SK-N-SH treated with all-trans-retinoic acid at 6 μM for 48 hours (cell line): ENCODE data around the gene KCNIP4.

ENCODE experiments used
- ATAC-seq: fragments of 200-7000 bp; cut with Tn5 transposase; 3 replicates; pipeline ENCODE4 v1.9.1; 2020; ENCODE audit warnings: mild to moderate bottlenecking, moderate library complexity
- ARNTL ChIP-seq: fragments of 450-650 bp; formaldehyde crosslinking; IDR thresholded peaks from 2 replicates; pipeline ENCODE4 v1.5.0; 2020; ENCODE audit warnings: low read depth, mild to moderate bottlenecking, moderate library complexity, borderline replicate concordance
- BACH2 ChIP-seq: fragments of 250-450 bp; sonication (Bioruptor Pico); IDR thresholded peaks from 2 replicates; pipeline ENCODE4 v1.9.0; 2021; ENCODE audit warnings: mild to moderate bottlenecking, borderline replicate concordance
- CREB5 ChIP-seq: fragments of 250-450 bp; sonication (Bioruptor Pico); IDR thresholded peaks from 2 replicates; pipeline ENCODE4 v1.5.1; 2020; ENCODE audit warnings: low read depth, mild to moderate bottlenecking, moderate library complexity
- CSDC2 ChIP-seq: fragments of 250-450 bp; sonication (Bioruptor Pico); IDR thresholded peaks from 2 replicates; pipeline ENCODE4 v1.5.0; 2020; ENCODE audit warnings: mild to moderate bottlenecking, moderate library complexity
- GLIS3 ChIP-seq: fragments of 250-450 bp; sonication (Bioruptor Pico); IDR thresholded peaks from 2 replicates; pipeline ENCODE4 v1.5.0; 2020; ENCODE audit warnings: mild to moderate bottlenecking, moderate library complexity
- ISL1 ChIP-seq: fragments of 250-450 bp; sonication (Bioruptor Pico); IDR thresholded peaks from 2 replicates; pipeline ENCODE4 v2.1.2; 2022; ENCODE audit warnings: mild to moderate bottlenecking, moderate library complexity
- OSR1 ChIP-seq: fragments of 250-450 bp; sonication (Bioruptor Pico); IDR thresholded peaks from 2 replicates; pipeline ENCODE4 v1.8.0; 2022; ENCODE audit warnings: moderate library complexity, mild to moderate bottlenecking, inconsistent platforms
- PATZ1 ChIP-seq: fragments of 250-450 bp; sonication (Bioruptor Pico); IDR thresholded peaks from 2 replicates; pipeline ENCODE4 v1.8.0; 2020; ENCODE audit warnings: mild to moderate bottlenecking, moderate library complexity, borderline replicate concordance
- POU6F1 ChIP-seq: fragments of 250-450 bp; sonication (Bioruptor Pico); IDR thresholded peaks from 2 replicates; pipeline ENCODE4 v1.8.0; 2021; ENCODE audit warnings: low read depth, mild to moderate bottlenecking, moderate library complexity, borderline replicate concordance
- PPARA ChIP-seq: fragments of 250-450 bp; sonication (Bioruptor Pico); IDR thresholded peaks from 2 replicates; pipeline ENCODE4 v1.5.0; 2020; ENCODE audit warnings: mild to moderate bottlenecking, borderline replicate concordance
- RARB ChIP-seq: fragments of 250-450 bp; sonication (Bioruptor Pico); IDR thresholded peaks from 2 replicates; pipeline ENCODE4 v1.8.0; 2021; ENCODE audit warnings: mild to moderate bottlenecking, moderate library complexity
- SNAI2 ChIP-seq: fragments of 250-450 bp; sonication (Bioruptor Pico); IDR thresholded peaks from 2 replicates; pipeline ENCODE4 v1.5.0; 2020; ENCODE audit warnings: mild to moderate bottlenecking, moderate library complexity
- TCF4 ChIP-seq: fragments of 250-450 bp; sonication (Bioruptor Pico); IDR thresholded peaks from 2 replicates; pipeline ENCODE4 v1.8.0; 2021; ENCODE audit warnings: mild to moderate bottlenecking, moderate library complexity, borderline replicate concordance
- TOX ChIP-seq: fragments of 250-450 bp; sonication (Bioruptor Pico); IDR thresholded peaks from 2 replicates; pipeline ENCODE4 v1.8.0; 2021; ENCODE audit warnings: mild to moderate bottlenecking, moderate library complexity, borderline replicate concordance
- TSHZ2 ChIP-seq: fragments of 250-450 bp; sonication (Bioruptor Pico); IDR thresholded peaks from 2 replicates; pipeline ENCODE4 v1.5.0; 2020; ENCODE audit warnings: mild to moderate bottlenecking, moderate library complexity
- ZFP3 ChIP-seq: fragments of 250-450 bp; sonication (Bioruptor Pico); IDR thresholded peaks from 2 replicates; pipeline ENCODE4 v1.5.0; 2020; ENCODE audit warnings: mild to moderate bottlenecking, moderate library complexity
- ZFP30 ChIP-seq: fragments of 450-650 bp; formaldehyde crosslinking; IDR thresholded peaks from 2 replicates; pipeline ENCODE4 v1.5.0; 2022; ENCODE audit warnings: mild to moderate bottlenecking, moderate library complexity
- ZNF565 ChIP-seq: fragments of 450-650 bp; formaldehyde crosslinking; conservative IDR thresholded peaks from 2 replicates; pipeline ENCODE4 v1.5.0; 2020; ENCODE audit warnings: low read depth, mild to moderate bottlenecking, moderate library complexity
- ZNF70 ChIP-seq: fragments of 450-650 bp; formaldehyde crosslinking; IDR thresholded peaks from 2 replicates; pipeline ENCODE4 v1.5.0; 2020; ENCODE audit warnings: mild to moderate bottlenecking, moderate library complexity
- ZNF8 ChIP-seq: fragments of 450-650 bp; formaldehyde crosslinking; IDR thresholded peaks from 2 replicates; pipeline ENCODE4 v1.5.0; 2020; ENCODE audit warnings: mild to moderate bottlenecking, moderate library complexity

The KCNIP4 gene

GRCh38 chr4:20764366-20764992 is 1184.1 kb downstream of the KCNIP4 start (continued):
- TF ChIP-seq POU6F1 (CRISPR knock-in tag) (no peak), GLIS3 (CRISPR knock-in tag) (no peak), CREB5 (CRISPR knock-in tag) (no peak), ZNF565 (CRISPR knock-in tag) (no peak), TCF4 (CRISPR knock-in tag) (no peak), RARB (no peak), ZNF8 (CRISPR knock-in tag) (no peak), ZFP30 (no peak), OSR1 (CRISPR knock-in tag) (no peak), SNAI2 (CRISPR knock-in tag) (no peak)

GRCh38 chr4:20761826-20762225 is 1186.7 kb downstream of the KCNIP4 start:
- no peak for ATAC-seq
- TF ChIP-seq TOX (CRISPR knock-in tag) = no peak

- no peak for TF ChIP-seq SNAI2 (CRISPR knock-in tag)
- TF ChIP-seq ZNF70 (CRISPR knock-in tag) = no peak
- TF ChIP-seq ISL1 (CRISPR knock-in tag) = no peak
- TF ChIP-seq TOX (CRISPR knock-in tag) = no peak
- no peak for TF ChIP-seq GLIS3 (CRISPR knock-in tag)
- TF ChIP-seq BACH2 (CRISPR knock-in tag) = no peak
- no peak for TF ChIP-seq ZFP30
- TF ChIP-seq RARB = no peak
- no peak for TF ChIP-seq POU6F1 (CRISPR knock-in tag)
- no peak for TF ChIP-seq ZFP3 (CRISPR knock-in tag)
- no peak for TF ChIP-seq ZNF8 (CRISPR knock-in tag)
- no peak for TF ChIP-seq PPARA (CRISPR knock-in tag)
- no peak for TF ChIP-seq CSDC2 (CRISPR knock-in tag)
- ATAC-seq = no peak
Observed at GRCh38 chr4:20761382-20761781, 1187.2 kb downstream of the KCNIP4 start.

- TF ChIP-seq BACH2 (CRISPR knock-in tag) (no peak), RARB (no peak), SNAI2 (CRISPR knock-in tag) (no peak), PATZ1 (no peak), ZFP30 (no peak), ZFP3 (CRISPR knock-in tag) (no peak), TSHZ2 (CRISPR knock-in tag) (no peak), CSDC2 (CRISPR knock-in tag) (no peak), CREB5 (CRISPR knock-in tag) (no peak), GLIS3 (CRISPR knock-in tag) (no peak), ZNF565 (CRISPR knock-in tag) (no peak), ARNTL (CRISPR knock-in tag) (no peak), PPARA (CRISPR knock-in tag) (no peak)
- ATAC-seq = no peak
Observed at GRCh38 chr4:20760053-20760452, 1188.5 kb downstream of the KCNIP4 start.
